Activated T-helper 1 cell treated with Interleukin-2 at 50 U/mL for 16 hours (primary cell): ENCODE measurements around the gene CELF4.

Experiments used
- DNase-seq: peaks from one replicate; pipeline ENCODE4 v3.0.0-alpha.2; 2020; ENCODE audit warnings: low read depth

CELF4 gene

GRCh38 chr18:37252854-37253393 is 312.7 kb downstream of the CELF4 start:
- no peak for DNase-seq

- no peak for DNase-seq
Measured at GRCh38 chr18:37252342-37252741, 313.3 kb downstream of the CELF4 start.

- DNase-seq: no peak
Measured at GRCh38 chr18:37251679-37252078, 313.9 kb downstream of the CELF4 start.

- no peak for DNase-seq
Measured at GRCh38 chr18:37249895-37250618, 315.5 kb downstream of the CELF4 start.

GRCh38 chr18:37249171-37249886 is 316.3 kb downstream of the CELF4 start:
- DNase-seq: no peak

- no peak for DNase-seq
Measured at GRCh38 chr18:37248281-37248680, 317.3 kb downstream of the CELF4 start.

- no peak for DNase-seq
Measured at GRCh38 chr18:37247497-37248161, 318.0 kb downstream of the CELF4 start.

- no peak for DNase-seq
Measured at GRCh38 chr18:37246779-37247340, 318.7 kb downstream of the CELF4 start.

- no peak for DNase-seq
Measured at GRCh38 chr18:37244618-37245017, 321.0 kb downstream of the CELF4 start.

- no peak for DNase-seq
Measured at GRCh38 chr18:37243741-37244140, 321.9 kb downstream of the CELF4 start.

- DNase-seq: no peak
Measured at GRCh38 chr18:37242826-37243560, 322.6 kb downstream of the CELF4 start.

- no peak for DNase-seq
Measured at GRCh38 chr18:37242091-37242490, 323.5 kb downstream of the CELF4 start.

GRCh38 chr18:37238282-37239108 is 327.1 kb downstream of the CELF4 start:
- no peak for DNase-seq

- no peak for DNase-seq
Measured at GRCh38 chr18:37235583-37235982, 330.0 kb downstream of the CELF4 start.

- no peak for DNase-seq
Measured at GRCh38 chr18:37231251-37231650, 334.3 kb downstream of the CELF4 start.

- no peak for DNase-seq
Measured at GRCh38 chr18:37230768-37231167, 334.8 kb downstream of the CELF4 start.

GRCh38 chr18:37225279-37225678 is 340.3 kb downstream of the CELF4 start:
- DNase-seq: no peak

GRCh38 chr18:37222999-37223378 is 342.6 kb downstream of the CELF4 start:
- DNase-seq: no peak

GRCh38 chr18:37222354-37222998 is 343.1 kb downstream of the CELF4 start:
- no peak for DNase-seq

- no peak for DNase-seq
Measured at GRCh38 chr18:37219257-37219656, 346.3 kb downstream of the CELF4 start.
